Articular chondrocyte of knee joint (primary cell): ENCODE data around the gene CALM1. TPM values are rescaled to one million over a fixed set of nuclear protein-coding genes. Genes with fewer than 3 reads are reported as not detected.

Experiments used
- total RNA-seq: library from RNA; depleted of rRNA; stranded (reverse); fragments of >200 nt; gene quantifications from 2 replicates; pipeline ENCODE4 v1.2.3, GENCODE V29; 2012

CALM1 gene
- total RNA-seq, result 341 and 399 TPM in 2 replicates

DNA sequence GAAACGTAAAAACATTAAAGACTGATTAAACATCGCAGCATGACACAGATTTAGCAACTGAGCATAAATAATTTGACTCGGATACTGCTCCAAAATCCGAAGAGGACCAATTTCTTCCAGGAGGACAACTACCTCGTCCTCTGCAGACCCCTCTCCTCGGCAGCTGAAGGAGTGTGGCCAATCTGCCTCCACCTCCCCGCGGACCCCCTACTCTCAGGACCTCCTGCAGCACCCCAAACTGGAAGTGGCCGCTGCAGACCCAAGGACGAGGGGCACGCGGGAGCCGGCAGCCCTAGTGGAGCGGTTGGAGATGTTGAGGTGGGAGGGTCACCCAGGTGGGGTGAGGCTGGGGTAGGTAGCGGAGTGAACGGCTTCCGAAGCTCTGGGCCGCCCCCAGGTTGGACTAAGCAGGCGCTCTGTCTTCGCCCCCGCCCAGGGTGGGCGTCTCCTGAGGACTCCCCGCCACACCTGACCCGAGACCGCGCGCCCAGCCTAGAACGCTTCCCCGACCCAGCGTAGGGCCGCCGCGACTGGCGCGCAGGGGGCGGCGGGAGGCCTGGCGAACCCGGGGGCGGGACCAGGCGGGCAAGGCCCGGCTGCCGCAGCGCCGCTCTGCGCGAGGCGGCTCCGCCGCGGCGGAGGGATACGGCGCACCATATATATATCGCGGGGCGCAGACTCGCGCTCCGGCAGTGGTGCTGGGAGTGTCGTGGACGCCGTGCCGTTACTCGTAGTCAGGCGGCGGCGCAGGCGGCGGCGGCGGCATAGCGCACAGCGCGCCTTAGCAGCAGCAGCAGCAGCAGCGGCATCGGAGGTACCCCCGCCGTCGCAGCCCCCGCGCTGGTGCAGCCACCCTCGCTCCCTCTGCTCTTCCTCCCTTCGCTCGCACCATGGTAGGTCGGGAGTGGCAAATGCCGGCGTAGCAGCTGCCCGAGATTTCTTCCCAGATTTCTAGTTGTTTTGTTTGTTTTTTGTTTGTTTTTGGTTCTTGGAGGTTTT lies at the start of gene CALM1:
CALM1 (plus strand) TSS at position 689 of the 999 bp plus-strand sequence; CDS start at position 891, 202 bp downstream.

Other genes starting within 250 kb of the CALM1 start
- gene PSMC1, start 140.5 kb upstream of the CALM1 start, total RNA-seq, result 167 and 200 TPM in 2 replicates
- gene NRDE2, start 65.1 kb upstream of the CALM1 start, total RNA-seq, result 13.5 and 13.7 TPM in 2 replicates